Upper lobe of left lung (tissue), 6 donors: Measurements from ENCODE around the gene RNASET2. TPM values are rescaled to one million over a fixed set of nuclear protein-coding genes. Genes with fewer than 3 reads are reported as not detected.

Experiments used
- ATAC-seq, 2 donors: fragments of 200-7000 bp; cut with Tn5 transposase; one replicate each; pipeline ENCODE4 v1.9.1; 2022; ENCODE audit warnings: mild to moderate bottlenecking in 2 of 2, moderate library complexity in 2 of 2; ENCODE audit not compliant: low FRiP score in 2 of 2
- DNase-seq, 2 donors: peaks; one replicate each; pipeline ENCODE4 v3.0.0-alpha.2; 2019 to 2020
- H3K27ac ChIP-seq, 4 donors: fragments of 200-600 bp; sonication (generic); one replicate each; pipeline ENCODE4 v1.5.1; 2016 to 2019
- H3K27me3 ChIP-seq, 4 donors: fragments of 200-600 bp; sonication (generic); one replicate each; pipeline ENCODE4 v1.5.1; 2017 to 2019
- H3K36me3 ChIP-seq, 4 donors: fragments of 200-600 bp; sonication (generic); one replicate each; pipeline ENCODE4 v1.5.1; 2016 to 2019
- H3K4me1 ChIP-seq, 4 donors: fragments of 200-600 bp; sonication (generic); one replicate each; pipeline ENCODE4 v1.5.1; 2018 to 2019
- H3K4me3 ChIP-seq, 4 donors: fragments of 200-600 bp; sonication (generic); one replicate each; pipeline ENCODE4 v1.5.1; 2017 to 2019; ENCODE audit warnings: mild to moderate bottlenecking in 2 of 4, moderate library complexity in 1 of 4
- H3K9me3 ChIP-seq, 4 donors: fragments of 200-600 bp; sonication (generic); one replicate each; pipeline ENCODE4 v1.5.1; 2018 to 2019
- CTCF ChIP-seq, 6 experiments: fragments of 450-650 bp in 4 of 6; fragments of 200-600 bp in 2 of 6; sonication (generic) in 2 of 6; IDR thresholded peaks; one replicate each; pipeline ENCODE4 v1.5.1; 2016 to 2019; ENCODE audit warnings: antibody characterized with exemption in 6 of 6
- EP300 ChIP-seq, 4 donors: sonication (generic); formaldehyde crosslinking; IDR thresholded peaks; one replicate each; pipeline ENCODE4 v1.5.1; 2017; ENCODE audit warnings: antibody characterized with exemption in 4 of 4, control low read depth in 2 of 4
- POLR2A ChIP-seq, 4 donors: fragments of 450-650 bp; IDR thresholded peaks; one replicate each; pipeline ENCODE4 v1.5.1; 2016 to 2017; ENCODE audit warnings: antibody characterized with exemption in 4 of 4, mild to moderate bottlenecking in 2 of 4
- POLR2AphosphoS5 ChIP-seq, 2 donors: sonication (generic); formaldehyde crosslinking; IDR thresholded peaks; one replicate each; pipeline ENCODE4 v1.5.1; 2017; ENCODE audit warnings: antibody characterized with exemption in 2 of 2
- WGBS, 2 donors: methylation state at CpG; one replicate each; pipeline ENCODE4 v1.1.5; 2017 to 2018; 5-methylcytosine and 5-hydroxymethylcytosine counted together
- total RNA-seq, 6 donors: library from RNA; depleted of rRNA in 4 of 6; stranded (reverse); fragments of >200 nt in 4 of 6; gene quantifications; one replicate each; pipeline versions ENCODE4 v1.1.0 to v1.2.1, GENCODE V29; 2016 to 2021
- donor health status: DM: no; HTN: no; CAD: no; lungs with moderate emphysema.
- donor health status: DM: no; HTN: yes; CAD: no; lungs with severe emphysema.

RNASET2 gene
- total RNA-seq, 6 donors from 2014 or later: 66.4 to 131 (median 94.8) TPM

DNA sequence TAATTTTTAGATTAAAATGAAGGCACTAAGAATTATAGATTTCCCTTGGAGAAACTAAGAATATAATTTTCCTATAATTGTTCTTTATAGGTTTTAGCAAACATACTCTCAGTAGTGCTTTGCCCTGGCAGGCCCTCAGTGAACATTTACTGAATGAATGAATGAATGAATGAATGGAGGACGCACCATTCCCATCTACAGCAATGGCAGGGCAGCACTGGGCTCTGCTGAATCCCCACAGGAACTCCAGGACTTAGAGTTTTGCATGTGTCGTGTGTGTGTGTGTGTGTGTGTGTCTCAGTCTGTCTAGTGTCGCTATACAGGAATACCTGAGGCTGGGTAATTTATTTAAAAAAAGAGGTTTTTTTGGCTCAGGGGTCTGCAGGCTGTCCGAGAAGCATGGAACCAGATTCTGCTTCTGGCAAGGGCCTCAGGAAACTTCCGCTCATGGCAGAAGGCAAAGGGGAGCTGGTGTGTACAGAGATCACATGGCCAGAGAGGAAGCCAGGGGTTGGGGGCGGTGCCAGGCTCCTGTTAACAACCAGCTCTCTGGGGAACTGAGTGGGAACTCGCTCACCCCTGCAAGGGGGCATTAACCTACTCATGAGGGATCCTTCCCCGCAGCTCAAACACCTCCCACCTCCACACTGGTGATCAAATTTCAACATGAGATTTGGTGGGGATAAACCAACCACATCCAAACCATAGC is 20.1 kb downstream of the RNASET2 start:
- 72 to 74% methylated on average over 8 of the region's 8 CpGs for WGBS, 2 donors

DNA sequence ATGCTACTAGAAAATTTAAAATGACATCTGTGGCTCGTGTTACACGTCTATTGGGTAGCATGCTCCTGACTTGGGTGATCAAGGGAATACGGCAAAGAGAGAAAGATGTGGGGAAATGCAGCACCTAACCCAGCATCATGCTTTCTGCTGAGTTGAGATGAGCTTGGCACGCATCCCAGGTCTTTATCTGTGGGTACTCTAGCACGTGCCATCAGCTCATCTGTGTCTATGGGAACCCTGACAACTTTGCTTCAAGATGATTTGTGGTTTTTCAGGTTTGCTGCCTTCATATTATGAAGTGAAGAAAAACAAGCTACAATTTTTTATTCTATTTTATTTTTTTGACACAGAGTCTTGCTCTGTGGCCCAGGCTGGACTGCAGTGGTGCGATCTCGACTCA is 21.0 kb downstream of the RNASET2 start:
- WGBS, 2 donors: 95 to 96% methylated on average over 7 of the region's 7 CpGs
- H3K4me1 ChIP-seq: no peaks in the 10 kb centered on the region
- no peak for ATAC-seq
- no peaks in the 10 kb centered on the region for H3K9me3 ChIP-seq
- DNase-seq: no peak
- no peak overlapping the region for H3K27ac ChIP-seq
- no peak for TF ChIP-seq POLR2A (IDR thresholded peaks at IDR 0.05)
- no peak for TF ChIP-seq CTCF (IDR thresholded peaks at IDR 0.05)
- TF ChIP-seq POLR2AphosphoS5 (IDR thresholded peaks at IDR 0.05): no peak
- no peak for TF ChIP-seq EP300 (IDR thresholded peaks at IDR 0.05)
- peaks cover 10 to 69% (median 18%) of the 10 kb centered on the region in 4 donors for H3K36me3 ChIP-seq
- H3K4me3 ChIP-seq: no peak overlapping the region
- H3K27me3 ChIP-seq: no peaks in the 10 kb centered on the region

More for the DNA sequence above, 20.1 kb downstream of the RNASET2 start:
- Histone ChIP-seq H3K36me3 (peaks cover 11 to 74% (median 20%) of the 10 kb centered on the region in 4 donors), H3K4me1 (no peaks in the 10 kb centered on the region), H3K9me3 (no peaks in the 10 kb centered on the region), H3K27ac (no peak overlapping the region), H3K27me3 (no peaks in the 10 kb centered on the region), H3K4me3 (no peak overlapping the region)
- ATAC-seq (no peak), DNase-seq (no peak)
- TF ChIP-seq POLR2A (IDR thresholded peaks at IDR 0.05) (no peak), EP300 (IDR thresholded peaks at IDR 0.05) (no peak), CTCF (IDR thresholded peaks at IDR 0.05) (no peak)

GRCh38 chr6:166934174-166934573 is 22.2 kb downstream of the RNASET2 start:
- ATAC-seq (no peak), DNase-seq (no peak)

GRCh38 chr6:166933396-166933795 is 23.0 kb downstream of the RNASET2 start:
- no peak overlapping the region for H3K4me3 ChIP-seq
- ATAC-seq: no peak
- H3K27ac ChIP-seq: no peak overlapping the region
- H3K36me3 ChIP-seq: peaks cover 5 to 64% (median 16%) of the 10 kb centered on the region in 4 donors
- TF ChIP-seq POLR2AphosphoS5 (IDR thresholded peaks at IDR 0.05) (no peak), POLR2A (IDR thresholded peaks at IDR 0.05) (no peak), CTCF (IDR thresholded peaks at IDR 0.05) (no peak), EP300 (IDR thresholded peaks at IDR 0.05) (no peak)
- no peak for DNase-seq
- no peaks in the 10 kb centered on the region for H3K9me3 ChIP-seq
- H3K27me3 ChIP-seq: no peaks in the 10 kb centered on the region
- peaks cover 0 to 8% (median 0%) of the 10 kb centered on the region in 4 donors for H3K4me1 ChIP-seq
- 96 to 98% methylated on average over 6 of the region's 6 CpGs for WGBS, 2 donors

More at GRCh38 chr6:166934174-166934573, 22.2 kb downstream of the RNASET2 start:
- TF ChIP-seq EP300 (IDR thresholded peaks at IDR 0.05): no peak
- TF ChIP-seq CTCF (IDR thresholded peaks at IDR 0.05): no peak
- no peak for TF ChIP-seq POLR2A (IDR thresholded peaks at IDR 0.05)
- TF ChIP-seq POLR2AphosphoS5 (IDR thresholded peaks at IDR 0.05): no peak
- WGBS, 2 donors: 72 to 81% methylated on average over 8 of the region's 8 CpGs
- Histone ChIP-seq H3K27ac (no peak overlapping the region), H3K27me3 (no peaks in the 10 kb centered on the region), H3K36me3 (peaks cover 10 to 64% (median 18%) of the 10 kb centered on the region in 4 donors), H3K4me1 (peaks cover 0 to 8% (median 0%) of the 10 kb centered on the region in 4 donors), H3K4me3 (no peak overlapping the region), H3K9me3 (no peaks in the 10 kb centered on the region)

GRCh38 chr6:166932616-166933015 is 23.7 kb downstream of the RNASET2 start:
- no peak for DNase-seq
- 96% methylated on average over 10 of the region's 10 CpGs for WGBS, 2 donors
- Histone ChIP-seq H3K27me3 (no peaks in the 10 kb centered on the region), H3K4me3 (no peak overlapping the region), H3K27ac (no peak overlapping the region), H3K36me3 (peaks cover 2 to 60% (median 12%) of the 10 kb centered on the region in 4 donors), H3K9me3 (no peaks in the 10 kb centered on the region), H3K4me1 (peaks cover 0 to 8% (median 2%) of the 10 kb centered on the region in 4 donors)
- TF ChIP-seq EP300 (IDR thresholded peaks at IDR 0.05) (no peak), POLR2AphosphoS5 (IDR thresholded peaks at IDR 0.05) (no peak), POLR2A (IDR thresholded peaks at IDR 0.05) (no peak), CTCF (IDR thresholded peaks at IDR 0.05) (no peak)
- ATAC-seq: no peak
